ENCODE data around the gene TKT.
A peak's percentile ranks its signal among the peaks of the same experiment; 100 is the strongest.

The TKT gene

GRCh38 chr3:53195066-53195450, 60.8 kb downstream of the TKT start:
- DNase-seq: no peak

GRCh38 chr3:53194210-53195065, 61.4 kb downstream of the TKT start:
- DNase-seq: peak; percentile 47

- no peak for DNase-seq
These were observed 62.2 kb downstream of the TKT start for GRCh38 chr3:53193466-53194209.

- no peak for DNase-seq
These were observed 63.2 kb downstream of the TKT start for GRCh38 chr3:53192608-53193007.

GRCh38 chr3:53191836-53192480, 63.9 kb downstream of the TKT start:
- DNase-seq: no peak

GRCh38 chr3:53190659-53191058, 65.2 kb downstream of the TKT start:
- no peak for DNase-seq

- DNase-seq: no peak
These were observed 66.5 kb downstream of the TKT start for GRCh38 chr3:53189276-53189675.

- DNase-seq: no peak
These were observed 67.1 kb downstream of the TKT start for GRCh38 chr3:53188720-53189119.

- no peak for DNase-seq
These were observed 67.6 kb downstream of the TKT start for GRCh38 chr3:53188136-53188685.

GRCh38 chr3:53187430-53187829, 68.4 kb downstream of the TKT start:
- no peak for DNase-seq

GRCh38 chr3:53186726-53187125, 69.1 kb downstream of the TKT start:
- DNase-seq: no peak

GRCh38 chr3:53185761-53186465, 69.9 kb downstream of the TKT start:
- DNase-seq: no peak

- no peak for DNase-seq
These were observed 71.1 kb downstream of the TKT start for GRCh38 chr3:53184701-53185100.

- no peak for DNase-seq
These were observed 72.3 kb downstream of the TKT start for GRCh38 chr3:53183514-53183913.

- DNase-seq: no peak
These were observed 73.0 kb downstream of the TKT start for GRCh38 chr3:53182764-53183355.

- DNase-seq: no peak
These were observed 74.3 kb downstream of the TKT start for GRCh38 chr3:53181528-53181927.

GRCh38 chr3:53181024-53181371, 74.8 kb downstream of the TKT start:
- no peak for DNase-seq

GRCh38 chr3:53180305-53181023, 75.4 kb downstream of the TKT start:
- DNase-seq: no peak

GRCh38 chr3:53179580-53179979, 76.2 kb downstream of the TKT start:
- no peak for DNase-seq

GRCh38 chr3:53178246-53178645, 77.6 kb downstream of the TKT start:
- DNase-seq: no peak

- no peak for DNase-seq
These were observed 79.9 kb downstream of the TKT start for GRCh38 chr3:53175613-53176540.
